ENCODE measurements around the gene PDZD7.

PDZD7 gene

DNA sequence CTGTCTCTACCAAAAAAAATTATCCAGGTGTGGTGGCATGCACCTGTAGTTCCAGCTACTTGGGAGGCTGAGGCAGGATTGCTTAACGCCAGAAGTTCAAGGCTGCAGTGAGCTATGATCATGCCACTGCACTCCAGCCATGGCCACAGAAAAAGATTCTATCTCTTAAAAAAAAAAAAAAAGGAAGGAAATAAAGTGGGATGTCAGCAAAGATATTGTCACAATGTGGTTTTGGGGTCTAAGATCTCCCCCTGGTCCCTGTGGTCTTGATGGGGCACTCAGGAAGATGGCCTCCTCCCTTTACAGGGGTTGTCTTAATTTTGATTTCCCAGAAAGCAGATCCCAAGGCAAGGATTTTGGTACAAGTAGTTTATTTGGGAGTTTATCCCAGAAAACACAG lies 23.4 kb upstream of the PDZD7 start:
- no peak for TF ChIP-seq GATA3 (IDR thresholded peaks at IDR 0.05; ENCODE audit: low read depth, low read length)
- TF ChIP-seq GATA2 (IDR thresholded peaks at IDR 0.05; ENCODE audit: low read depth, low read length): no peak

DNA sequence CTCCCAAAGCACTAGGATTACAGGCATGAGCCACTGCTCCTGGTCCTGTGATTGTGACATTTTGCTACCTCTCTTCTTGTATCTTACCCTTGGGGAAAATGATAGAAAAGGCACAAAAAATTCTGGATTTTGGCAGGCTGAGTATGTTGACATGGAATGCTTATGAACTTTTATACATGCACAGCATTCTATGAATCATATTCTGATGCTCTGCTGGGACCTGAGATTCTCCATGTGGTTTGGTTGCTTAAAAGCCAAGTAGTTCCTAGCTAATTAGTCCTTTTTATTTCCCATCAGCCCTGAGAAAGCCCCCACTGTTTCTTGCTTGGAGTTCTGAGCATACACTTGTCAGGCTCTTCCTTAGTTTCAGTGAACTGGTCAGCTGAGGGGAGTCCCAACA lies 22.6 kb upstream of the PDZD7 start:
- TF ChIP-seq GATA2 (IDR thresholded peaks at IDR 0.05; ENCODE audit: low read depth, low read length) (no peak), GATA3 (IDR thresholded peaks at IDR 0.05; ENCODE audit: low read depth, low read length) (no peak)

DNA sequence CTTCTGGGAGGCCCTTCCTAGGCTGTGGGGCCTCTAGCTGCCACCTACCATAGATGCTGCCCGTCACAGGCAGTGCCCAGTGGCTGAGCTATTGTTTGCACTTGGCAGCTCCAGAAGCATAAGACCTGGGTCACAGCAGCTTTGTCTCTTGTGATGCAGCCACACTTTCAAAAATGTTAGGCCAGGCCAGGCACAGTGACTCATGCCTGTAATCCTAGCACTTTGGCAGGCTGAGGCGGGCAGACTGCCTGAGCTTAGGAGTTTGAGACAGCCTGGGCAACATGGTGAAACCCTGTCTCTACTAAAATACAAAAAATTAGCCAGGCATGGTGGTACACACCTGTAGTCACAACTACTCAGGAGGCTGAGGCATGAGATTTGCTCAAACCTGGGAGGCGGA lies 21.4 kb upstream of the PDZD7 start:
- TF ChIP-seq GATA3 (IDR thresholded peaks at IDR 0.05; ENCODE audit: low read depth, low read length) (no peak), GATA2 (IDR thresholded peaks at IDR 0.05; ENCODE audit: low read depth, low read length) (no peak)

DNA sequence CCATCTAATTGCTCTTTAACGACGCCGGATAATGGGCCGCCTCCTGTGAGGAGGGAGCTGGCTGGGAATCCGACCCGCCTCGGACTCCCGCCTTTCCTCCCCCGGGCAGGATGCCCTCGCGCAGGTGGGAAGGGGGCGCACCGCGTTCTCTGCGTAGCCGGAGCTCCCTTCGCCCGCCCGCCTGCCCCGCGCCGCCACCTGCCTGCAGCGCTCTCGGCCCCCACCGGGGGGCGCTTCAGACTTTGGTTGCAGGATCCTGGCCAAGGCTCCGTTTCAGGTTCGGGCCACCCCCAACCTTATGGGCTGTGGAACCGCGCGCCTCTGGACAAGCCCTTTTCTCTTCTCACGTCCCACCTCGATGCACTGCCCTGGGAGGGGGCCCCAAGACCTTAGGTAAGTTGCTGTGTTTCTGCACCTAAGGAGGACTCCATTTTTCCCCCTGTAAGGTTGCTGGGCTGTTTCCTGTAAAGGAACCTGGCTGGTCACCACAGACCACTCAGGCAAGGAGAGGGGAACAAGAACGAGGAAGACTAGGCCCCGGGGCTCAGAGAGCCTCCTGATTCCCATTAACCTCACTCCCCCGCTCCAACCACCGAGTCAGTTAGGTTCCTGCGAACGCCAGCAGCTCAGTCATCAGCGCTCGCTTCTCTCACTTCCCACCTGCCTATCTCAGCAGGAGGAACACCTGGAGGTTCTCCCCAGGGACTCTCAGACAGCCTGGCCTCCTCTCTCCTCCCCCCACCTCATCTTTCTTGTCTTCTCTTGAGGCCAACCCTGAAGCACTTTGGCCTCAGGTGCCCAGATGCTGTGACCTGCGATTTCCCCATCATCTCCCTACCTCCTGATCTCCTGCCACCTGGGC lies 19.5 kb upstream of the PDZD7 start:
- TF ChIP-seq GATA3 (IDR thresholded peaks at IDR 0.05; ENCODE audit: low read depth, low read length): no peak
- TF ChIP-seq GATA2 (IDR thresholded peaks at IDR 0.05; ENCODE audit: low read depth, low read length): no peak

DNA sequence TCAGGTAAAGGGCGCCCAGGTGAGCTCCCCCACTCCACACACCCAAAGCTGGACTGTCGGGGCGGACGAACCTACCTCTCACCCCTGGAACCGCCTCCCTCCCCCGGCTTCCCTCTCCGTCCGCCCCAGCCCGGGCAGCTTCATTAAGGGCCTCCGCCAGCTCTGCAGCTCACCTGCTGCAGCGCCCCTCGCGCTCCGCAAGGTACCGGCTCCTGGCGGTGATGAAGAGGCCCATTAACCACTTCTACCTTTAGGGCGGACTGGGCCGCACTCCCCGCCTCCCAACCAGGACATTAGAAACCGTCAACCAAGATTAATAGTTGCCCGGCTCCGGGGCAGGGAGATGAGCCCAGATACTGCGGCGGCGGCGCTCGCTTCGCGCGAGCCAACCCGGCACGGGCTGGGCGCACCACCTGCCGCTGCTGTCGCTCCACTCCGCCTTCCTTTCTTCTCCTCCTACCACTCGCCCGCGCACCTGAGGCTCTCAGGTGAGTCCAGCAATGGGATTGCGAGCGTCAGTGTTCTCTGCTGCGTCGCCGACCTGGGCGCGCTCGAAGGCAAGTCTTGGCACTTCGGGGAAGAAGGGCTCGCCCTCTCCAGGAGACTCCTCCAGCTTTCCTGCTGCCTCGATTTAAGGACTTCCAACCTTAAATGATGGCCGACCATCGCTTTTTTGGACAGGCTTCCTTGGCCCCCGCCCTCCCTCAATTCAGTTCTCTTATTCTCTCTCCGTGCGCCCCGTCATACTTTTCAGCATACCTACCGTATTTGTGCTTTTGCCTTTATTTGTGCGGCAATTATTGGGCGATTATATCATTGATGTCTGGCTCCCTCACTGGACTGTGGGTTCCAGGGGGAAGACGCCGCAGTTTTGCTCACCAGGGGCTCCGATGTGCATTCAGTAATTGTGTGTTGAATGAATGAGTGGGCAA lies 17.3 kb upstream of the PDZD7 start:
- TF ChIP-seq GATA2 (IDR thresholded peaks at IDR 0.05; ENCODE audit: low read depth, low read length): no peak
- no peak for TF ChIP-seq GATA3 (IDR thresholded peaks at IDR 0.05; ENCODE audit: low read depth, low read length)

DNA sequence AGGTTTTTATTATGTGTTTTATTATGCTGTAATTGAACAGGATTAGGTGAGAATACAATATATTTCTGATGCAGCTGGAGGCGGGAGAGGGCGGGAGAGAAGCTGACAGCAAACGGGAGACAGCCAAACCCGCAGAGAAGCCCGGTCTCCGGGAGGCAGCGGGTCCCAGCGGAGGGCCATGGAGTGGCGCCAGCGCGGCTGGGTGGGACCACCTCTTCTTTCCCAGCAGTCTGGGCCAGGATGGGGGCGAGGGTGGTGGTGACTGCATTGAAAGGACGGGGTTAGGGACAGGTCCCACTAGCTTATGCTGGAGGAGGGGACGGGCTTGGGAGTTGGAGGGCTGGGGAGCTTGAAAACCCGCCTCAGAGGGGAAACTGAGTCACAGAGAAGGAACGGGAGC lies 16.3 kb upstream of the PDZD7 start:
- TF ChIP-seq GATA2 (IDR thresholded peaks at IDR 0.05; ENCODE audit: low read depth, low read length) (no peak), GATA3 (IDR thresholded peaks at IDR 0.05; ENCODE audit: low read depth, low read length) (no peak)

DNA sequence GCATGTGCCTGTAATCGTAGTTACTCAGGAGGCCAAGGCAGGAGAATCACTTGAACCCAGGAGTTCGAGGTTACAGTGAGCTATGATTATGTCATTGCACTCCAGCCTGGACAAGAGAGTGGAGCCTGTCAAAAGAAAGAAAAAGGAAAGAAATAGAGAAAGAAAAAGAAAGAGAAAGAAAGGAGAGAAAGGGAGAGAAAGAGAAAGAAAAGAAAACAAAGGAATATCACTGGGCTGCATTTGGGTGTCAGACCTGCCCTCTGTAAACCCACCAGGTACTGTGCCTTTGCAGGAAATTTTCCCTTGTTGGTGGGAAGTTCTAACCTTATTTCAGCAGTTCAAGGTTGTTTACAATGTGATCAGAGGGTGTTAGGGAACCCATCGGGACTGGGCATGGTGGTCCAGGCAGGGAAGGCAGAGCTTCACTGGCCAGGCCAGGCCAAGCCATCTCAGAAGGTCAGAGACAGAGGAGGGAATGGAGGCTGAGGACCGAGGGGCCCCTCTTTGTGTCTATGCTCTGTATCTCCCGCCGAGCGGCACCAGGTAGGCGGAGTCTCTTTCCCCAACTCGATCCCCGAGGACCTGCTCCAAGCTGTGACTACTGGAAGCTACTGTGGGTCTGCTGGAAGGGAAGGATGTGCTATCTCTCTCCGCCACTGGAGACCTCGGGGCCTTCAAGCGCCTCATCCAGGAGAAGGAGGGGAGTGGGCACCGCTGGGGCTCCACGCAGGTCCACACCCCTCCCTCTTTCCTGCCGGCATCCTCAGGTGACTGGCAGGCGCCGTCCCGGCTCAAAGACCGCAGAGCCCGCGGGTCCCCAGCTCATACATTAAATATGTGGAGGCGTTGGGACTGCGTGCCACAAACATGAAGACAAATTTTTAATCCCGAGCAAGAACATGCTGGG lies 15.7 kb upstream of the PDZD7 start:
- no peak for TF ChIP-seq GATA2 (IDR thresholded peaks at IDR 0.05; ENCODE audit: low read depth, low read length)
- TF ChIP-seq GATA3 (IDR thresholded peaks at IDR 0.05; ENCODE audit: low read depth, low read length): no peak

DNA sequence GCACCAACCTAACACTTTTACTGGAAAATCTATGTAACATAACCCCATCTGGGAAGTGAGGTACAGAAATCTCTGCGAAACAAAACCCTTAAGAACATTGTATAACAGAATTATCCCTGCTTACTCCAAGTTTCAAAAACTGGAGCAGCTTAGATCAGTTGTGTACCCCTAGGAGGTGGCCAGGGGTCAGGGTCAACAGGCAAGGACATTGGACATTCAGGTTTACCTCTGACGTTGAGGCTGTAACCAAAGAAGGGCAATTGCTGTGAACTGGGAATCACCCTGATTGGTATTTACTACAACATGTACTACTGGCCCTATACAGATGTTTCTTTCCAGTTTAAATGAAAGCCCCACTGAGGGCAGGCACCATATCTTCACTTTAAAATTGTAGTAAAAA lies 13.2 kb upstream of the PDZD7 start:
- no peak for TF ChIP-seq GATA2 (IDR thresholded peaks at IDR 0.05; ENCODE audit: low read depth, low read length)
- no peak for TF ChIP-seq GATA3 (IDR thresholded peaks at IDR 0.05; ENCODE audit: low read depth, low read length)

DNA sequence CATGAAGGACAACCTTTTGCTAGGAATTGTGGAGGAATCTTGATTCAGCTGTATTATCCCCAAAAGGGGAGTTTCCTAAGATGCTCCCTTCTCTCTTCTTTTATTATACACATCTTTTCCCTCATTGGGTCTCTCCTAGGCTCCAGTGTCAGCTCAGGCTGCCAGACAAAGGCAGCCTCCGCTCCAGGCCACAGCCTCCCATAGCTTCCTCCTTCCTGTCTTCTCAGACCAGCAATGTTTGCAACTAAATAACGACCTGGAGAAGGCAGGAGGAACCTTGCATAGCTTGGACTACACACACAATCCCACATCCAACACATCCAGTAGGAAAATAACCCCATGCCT lies 12.4 kb upstream of the PDZD7 start:
- TF ChIP-seq GATA3 (IDR thresholded peaks at IDR 0.05; ENCODE audit: low read depth, low read length): no peak
- TF ChIP-seq GATA2 (IDR thresholded peaks at IDR 0.05; ENCODE audit: low read depth, low read length): no peak

DNA sequence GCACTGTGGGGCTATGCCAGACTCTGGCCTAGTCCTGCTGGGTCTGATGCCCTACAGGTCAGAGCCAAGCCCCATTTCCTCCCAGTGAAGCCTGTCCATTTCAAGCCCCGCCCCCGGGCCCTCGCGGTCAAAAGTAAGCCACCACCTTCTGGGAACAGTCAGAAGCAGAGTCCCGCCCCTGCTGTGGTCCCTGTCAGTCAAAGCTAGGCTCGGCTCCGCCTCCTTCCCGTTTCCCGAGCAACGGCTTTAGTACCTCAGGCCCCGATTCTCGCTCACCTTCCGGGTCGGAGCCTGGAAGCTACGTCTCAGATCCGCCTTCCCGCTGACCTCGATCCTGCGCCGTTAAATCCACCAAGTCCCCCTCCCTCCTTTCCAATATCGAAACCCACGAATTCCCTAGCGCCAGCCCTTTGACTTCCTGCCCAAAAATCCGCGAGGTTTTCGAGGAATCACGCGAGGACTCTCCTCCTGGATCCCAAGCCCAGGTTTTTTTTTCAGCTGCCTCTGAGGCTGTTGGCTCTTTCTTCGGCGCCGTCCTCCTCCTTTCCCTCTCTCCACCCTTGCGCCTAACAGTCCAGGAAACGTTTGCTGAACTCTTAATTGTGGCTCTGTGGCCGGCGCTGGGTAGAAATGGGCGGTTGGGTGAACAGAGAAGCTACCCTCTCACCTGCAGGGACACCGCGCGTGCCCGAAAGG lies 11.9 kb upstream of the PDZD7 start:
- TF ChIP-seq GATA3 (IDR thresholded peaks at IDR 0.05; ENCODE audit: low read depth, low read length): no peak

DNA sequence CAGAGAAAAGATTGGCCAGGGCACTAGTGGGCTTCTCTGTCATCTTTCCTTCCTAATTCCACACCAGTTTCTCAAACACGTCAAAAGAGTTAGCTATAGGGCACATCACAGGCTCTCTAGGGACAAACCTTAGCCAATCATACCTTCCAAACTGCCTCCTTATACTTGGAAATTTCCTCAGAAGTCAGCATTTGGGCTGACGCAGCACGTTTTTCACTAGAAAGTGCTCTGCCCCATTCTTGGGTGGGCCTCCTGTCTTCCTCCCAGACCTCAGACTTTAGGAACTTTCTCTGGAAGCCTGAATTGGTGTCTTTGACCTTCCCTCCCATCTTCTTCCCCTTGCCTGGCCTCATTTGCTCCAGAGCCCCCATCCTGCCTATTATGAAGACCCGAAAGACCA lies 11.2 kb upstream of the PDZD7 start:
- TF ChIP-seq GATA3 (IDR thresholded peaks at IDR 0.05; ENCODE audit: low read depth, low read length): no peak
- no peak for TF ChIP-seq GATA2 (IDR thresholded peaks at IDR 0.05; ENCODE audit: low read depth, low read length)

DNA sequence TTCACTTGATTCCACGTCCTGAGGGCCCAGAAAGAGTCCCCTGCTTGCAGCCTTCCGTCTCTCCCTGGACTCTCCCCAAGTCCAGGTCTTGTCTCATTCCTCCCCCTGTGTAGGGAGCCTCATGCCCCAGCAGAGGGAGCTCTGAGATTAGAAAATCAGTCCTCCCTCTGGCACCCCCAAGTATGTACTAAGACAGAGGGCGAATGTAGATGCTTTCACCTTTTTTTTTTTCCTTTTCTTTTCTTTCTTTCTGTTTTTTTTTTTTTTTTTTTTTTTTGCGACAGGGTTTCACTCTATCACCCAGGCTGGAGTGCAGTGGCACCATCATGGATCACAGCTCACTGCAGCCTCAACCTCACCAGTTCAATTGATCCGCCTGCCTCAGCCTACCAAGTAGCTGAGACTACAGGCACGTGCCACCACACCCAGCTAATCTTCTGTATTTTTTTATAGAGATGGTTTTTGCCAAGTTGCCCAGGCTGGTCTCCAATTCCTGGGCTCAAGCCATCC lies 10.4 kb upstream of the PDZD7 start:
- no peak for TF ChIP-seq GATA2 (IDR thresholded peaks at IDR 0.05; ENCODE audit: low read depth, low read length)
- TF ChIP-seq GATA3 (IDR thresholded peaks at IDR 0.05; ENCODE audit: low read depth, low read length): no peak

DNA sequence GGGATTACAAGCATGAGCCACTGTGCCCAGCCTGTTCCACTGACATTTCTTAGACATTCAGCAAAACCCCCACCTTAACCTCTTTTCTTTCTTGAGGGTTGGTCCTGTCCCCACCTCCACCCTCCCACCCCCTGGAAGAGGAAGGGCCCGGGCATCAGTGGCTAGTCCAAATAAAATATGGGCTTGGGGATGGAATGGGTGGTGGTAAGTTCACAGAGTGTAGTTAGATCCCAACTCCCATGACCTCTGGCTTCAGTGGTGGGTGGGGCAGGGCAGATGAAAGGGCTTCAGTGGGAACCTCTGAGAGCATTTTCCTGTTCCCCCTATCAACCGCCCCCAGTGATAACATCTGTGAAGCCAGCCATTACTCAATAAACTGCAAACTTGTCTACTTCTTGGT lies 9.9 kb upstream of the PDZD7 start:
- no peak for TF ChIP-seq GATA2 (IDR thresholded peaks at IDR 0.05; ENCODE audit: low read depth, low read length)
- TF ChIP-seq GATA3 (IDR thresholded peaks at IDR 0.05; ENCODE audit: low read depth, low read length): no peak
